K562 (cell line): ENCODE results near the gene SGSM2. TPM values are rescaled to one million over a fixed set of nuclear protein-coding genes. Genes with fewer than 3 reads are reported as not detected.

Experiments used
- ATAC-seq: fragments of 200-7000 bp; cut with Tn5 transposase; 3 replicates; pipeline ENCODE4 v1.9.1; 2020; ENCODE audit warnings: moderate library complexity
- BruUV-seq: library from RNA; stranded (reverse); fragments of 400-500 nt; replicated peaks from 2 replicates; lab custom pipeline; 2021; lab: Mats Ljungman, UMichigan
- CTCF ChIA-PET: fragments of 300-600 bp; formaldehyde crosslinking; extraction: SDS; loops from one replicate; lab custom pipeline; 2021; ENCODE audit warnings: low intra/inter-chr PET ratio; lab: Yijun Ruan, JAX
- POLR2A ChIA-PET: fragments of 300-600, 350-650 bp; sonication (Branson Sonifier 250); formaldehyde crosslinking; extraction: SDS; loops from one replicate; lab custom pipeline; 2021; ENCODE audit warnings: antibody characterized with exemption, inconsistent platforms; lab: Yijun Ruan, JAX
- DNase-seq, 4 experiments: peaks; one replicate each; pipeline versions ENCODE4 v3.0.0 to v3.0.0-alpha.2; 2011 to 2018; ENCODE audit warnings: low spot score in 3 of 4, mixed read lengths in 3 of 4; ENCODE audit errors: extremely low read depth in 1 of 4
- FAIRE-seq: peaks from 2 replicates; lab custom pipeline; 2011; peaks lifted over from hg19 to GRCh38; lab: Jason Lieb, UNC
- H2AFZ ChIP-seq: 2 replicates; pipeline ENCODE4 v1.6.0; 2011; ENCODE audit warnings: low read depth, low read length, control low read depth, inconsistent platforms
- H3K27ac ChIP-seq: fragments of 200-600 bp; 3 replicates; pipeline ENCODE4 v1.8.0; 2011; ENCODE audit warnings: low read depth, mild to moderate bottlenecking, control low read depth, inconsistent platforms, low read length, moderate library complexity, mixed read lengths; ENCODE audit errors: extremely low read depth
- H3K27me3 ChIP-seq, 2 experiments: fragments of 300-600 bp in 1 of 2; 2 replicates in 1 of 2; 3 replicates in 1 of 2; pipeline versions ENCODE4 v1.6.0 to v1.8.0; 2011; ENCODE audit warnings: inconsistent platforms in 2 of 2, low read length in 2 of 2, mild to moderate bottlenecking in 1 of 2, mixed read lengths in 1 of 2, moderate library complexity in 1 of 2; ENCODE audit not compliant: control insufficient read depth in 2 of 2, insufficient read depth in 2 of 2
- H3K36me3 ChIP-seq: fragments of 300-600 bp; 3 replicates; pipeline ENCODE4 v1.8.0; 2011; ENCODE audit warnings: mild to moderate bottlenecking, low read length, inconsistent platforms; ENCODE audit not compliant: control insufficient read depth, insufficient read depth
- H3K4me1 ChIP-seq, 2 experiments: fragments of 200-600 bp in 1 of 2; replicated peaks in 1 of 2; 2 replicates in 1 of 2; 3 replicates in 1 of 2; pipeline versions ENCODE4 v1.5.1 to v1.8.0; 2011; ENCODE audit warnings: inconsistent platforms in 2 of 2, low read length in 2 of 2, mild to moderate bottlenecking in 1 of 2, mixed read lengths in 1 of 2, moderate library complexity in 1 of 2; ENCODE audit not compliant: control insufficient read depth in 2 of 2, insufficient read depth in 2 of 2
- H3K4me2 ChIP-seq: 2 replicates; pipeline ENCODE4 v1.6.1; 2011; ENCODE audit warnings: low read length, control low read depth, inconsistent platforms, mixed read lengths; ENCODE audit not compliant: insufficient read depth
- H3K4me3 ChIP-seq: fragments of 200-600 bp; sonication (generic), shearing (Covaris generic); 2 replicates; pipeline ENCODE4 v1.5.1; 2016; ENCODE audit warnings: control low read depth, inconsistent platforms
- H3K79me2 ChIP-seq: fragments of 200-600 bp; 3 replicates; pipeline ENCODE4 v1.8.0; 2011; ENCODE audit warnings: low read length, inconsistent platforms; ENCODE audit not compliant: control insufficient read depth, insufficient read depth
- H3K9ac ChIP-seq, 2 experiments: 2 replicates each; pipeline versions ENCODE4 v1.6.0 to v1.6.1; 2011; ENCODE audit warnings: low read depth in 2 of 2, low read length in 2 of 2, control low read depth in 1 of 2, inconsistent platforms in 1 of 2, mild to moderate bottlenecking in 1 of 2, mixed read lengths in 1 of 2; ENCODE audit not compliant: insufficient read depth in 1 of 2
- H3K9me1 ChIP-seq: one replicate; pipeline ENCODE4 v1.6.0; 2011; ENCODE audit warnings: inconsistent platforms, mild to moderate bottlenecking, low read length, moderate library complexity; ENCODE audit not compliant: control insufficient read depth, insufficient read depth
- H3K9me3 ChIP-seq: replicated peaks from 2 replicates; pipeline ENCODE4 v1.5.1; 2011; ENCODE audit warnings: low read depth, low read length, inconsistent platforms; ENCODE audit not compliant: control insufficient read depth, insufficient read depth
- H4K20me1 ChIP-seq: replicated peaks from 2 replicates; pipeline ENCODE4 v1.6.1; 2011; ENCODE audit warnings: low read length, inconsistent platforms, mixed read lengths; ENCODE audit not compliant: control insufficient read depth, insufficient read depth
- BRCA1 ChIP-seq, 2 experiments: fragments of 450-650 bp in 1 of 2; sonication (generic) in 1 of 2; formaldehyde crosslinking in 1 of 2; IDR thresholded peaks; 2 replicates each; pipeline versions ENCODE4 v1.5.0 to v1.6.1; 2017 to 2020; ENCODE audit warnings: mild to moderate bottlenecking in 1 of 2, missing genetic modification reagents in 1 of 2
- DPF2 ChIP-seq: fragments of 450-650 bp; IDR thresholded peaks from 2 replicates; pipeline ENCODE4 v1.6.1; 2016
- NR2C1 ChIP-seq, 2 experiments: fragments of 450-650 bp; IDR thresholded peaks; 2 replicates each; pipeline ENCODE4 v1.6.1; 2017; ENCODE audit warnings: mild to moderate bottlenecking in 2 of 2, antibody characterized with exemption in 1 of 2, inconsistent platforms in 1 of 2, missing compliant biosample characterization in 1 of 2, missing genetic modification characterization in 1 of 2
- PML ChIP-seq: IDR thresholded peaks from 2 replicates; pipeline ENCODE4 v1.6.1; 2012; ENCODE audit warnings: low read length, inconsistent platforms
- RBM25 ChIP-seq: fragments of 200-400 bp; formaldehyde crosslinking; IDR thresholded peaks from 2 replicates; pipeline ENCODE4 v1.6.1; 2018; ENCODE audit warnings: low read length, low read depth, moderate library complexity; ENCODE audit not compliant: severe bottlenecking
- RCOR1 ChIP-seq, 2 experiments: IDR thresholded peaks; 2 replicates each; pipeline ENCODE4 v1.6.1; 2012; ENCODE audit warnings: low read depth in 2 of 2, low read length in 2 of 2, borderline replicate concordance in 1 of 2, improper control_type of control experiment in 1 of 2
- SAFB2 ChIP-seq: fragments of 200-400 bp; formaldehyde crosslinking; IDR thresholded peaks from 2 replicates; pipeline ENCODE4 v1.6.1; 2018; ENCODE audit warnings: borderline replicate concordance, low read length, low read depth, moderate library complexity; ENCODE audit not compliant: severe bottlenecking
- ZFPM2 ChIP-seq: fragments of 250-450 bp; sonication (Bioruptor Pico); IDR thresholded peaks from 2 replicates; pipeline ENCODE4 v1.5.1; 2022; ENCODE audit warnings: mild to moderate bottlenecking
- ZNF124 ChIP-seq: sonication (generic); formaldehyde crosslinking; IDR thresholded peaks from 2 replicates; pipeline ENCODE4 v1.8.1; 2022; ENCODE audit warnings: missing genetic modification reagents
- WGBS: fragments of 100-300 bp; shearing (Covaris generic); methylation state at CpG from one replicate; pipeline ENCODE4 v1.1.6; 2016; ENCODE audit warnings: low coverage, mixed read lengths; ENCODE audit not compliant: insufficient coverage; ENCODE audit errors: missing lambda C conversion rate; 5-methylcytosine and 5-hydroxymethylcytosine counted together
- in situ Hi-C: fragments of 300-500 bp; cut with MboI; formaldehyde crosslinking; loops from 4 replicates; pipeline ENCODE4 v1.15.0; 2018; ENCODE audit warnings: inconsistent platforms, mixed read lengths
- intact Hi-C: fragments of 100-400 bp; cut with micrococcal nuclease; formaldehyde crosslinking; loops from 2 replicates; pipeline ENCODE4 v1.14.2; 2022
- polyA plus RNA-seq, 8 experiments: library from polyadenylated mRNA; depleted of rRNA in 4 of 8; stranded (reverse) in 5 of 8; unstranded in 3 of 8; fragments of >200 nt; fragmentation: Nextera tagmentation in 2 of 8; fragmentation: Illumina TruSeq in 1 of 8; extraction: Ambion mirVana in 2 of 8; extraction: Trizol in 1 of 8; gene quantifications; 2 replicates each; pipeline versions ENCODE4 v1.2.1 to v1.2.3, GENCODE V29; 2011 to 2014; ENCODE audit warnings: inconsistent platforms in 1 of 8, missing spikeins in 1 of 8
- total RNA-seq, 7 experiments: library from RNA; depleted of rRNA in 6 of 7; stranded (reverse); fragments of >200 nt in 6 of 7; fragmentation: Illumina TruSeq in 2 of 7; extraction: Trizol in 2 of 7; gene quantifications; 2 replicates each; pipeline versions ENCODE4 v1.2.1 to v1.2.3, GENCODE V29; 2011 to 2021; ENCODE audit warnings: low replicate concordance in 1 of 7
- TF ChIP-seq, protein P1 (sequence below): fragments of 450-650 bp; formaldehyde crosslinking; IDR thresholded peaks from 2 replicates; pipeline ENCODE4 v1.4.0; 2020; ENCODE audit warnings: mild to moderate bottlenecking, mixed read lengths
- TF ChIP-seq, protein P2 (sequence below): sonication (generic); formaldehyde crosslinking; IDR thresholded peaks from 2 replicates; pipeline ENCODE4 v1.8.0; 2022; ENCODE audit warnings: mild to moderate bottlenecking, low read depth, missing genetic modification reagents
- TF ChIP-seq, protein P3 (sequence below): sonication (generic); formaldehyde crosslinking; IDR thresholded peaks from 2 replicates; pipeline ENCODE4 v1.8.0; 2022; ENCODE audit warnings: missing genetic modification reagents, mild to moderate bottlenecking, borderline replicate concordance
- TF ChIP-seq, protein P4 (sequence below): fragments of 250-450 bp; sonication (Bioruptor Pico); IDR thresholded peaks from 2 replicates; pipeline ENCODE4 v1.9.0; 2021; ENCODE audit warnings: mild to moderate bottlenecking
- TF ChIP-seq, protein P5 (sequence below): fragments of 450-650 bp; IDR thresholded peaks from 2 replicates; pipeline ENCODE4 v1.6.1; 2014; ENCODE audit warnings: low read depth, mild to moderate bottlenecking, moderate library complexity, borderline replicate concordance

The SGSM2 gene
- total and polyA plus RNA-seq, 9 of the 15 experiments (the other 6 are each of a cell fraction or from before 2014, with no cell fraction given): 0.20 to 26.3 (median 14.8) TPM

DNA sequence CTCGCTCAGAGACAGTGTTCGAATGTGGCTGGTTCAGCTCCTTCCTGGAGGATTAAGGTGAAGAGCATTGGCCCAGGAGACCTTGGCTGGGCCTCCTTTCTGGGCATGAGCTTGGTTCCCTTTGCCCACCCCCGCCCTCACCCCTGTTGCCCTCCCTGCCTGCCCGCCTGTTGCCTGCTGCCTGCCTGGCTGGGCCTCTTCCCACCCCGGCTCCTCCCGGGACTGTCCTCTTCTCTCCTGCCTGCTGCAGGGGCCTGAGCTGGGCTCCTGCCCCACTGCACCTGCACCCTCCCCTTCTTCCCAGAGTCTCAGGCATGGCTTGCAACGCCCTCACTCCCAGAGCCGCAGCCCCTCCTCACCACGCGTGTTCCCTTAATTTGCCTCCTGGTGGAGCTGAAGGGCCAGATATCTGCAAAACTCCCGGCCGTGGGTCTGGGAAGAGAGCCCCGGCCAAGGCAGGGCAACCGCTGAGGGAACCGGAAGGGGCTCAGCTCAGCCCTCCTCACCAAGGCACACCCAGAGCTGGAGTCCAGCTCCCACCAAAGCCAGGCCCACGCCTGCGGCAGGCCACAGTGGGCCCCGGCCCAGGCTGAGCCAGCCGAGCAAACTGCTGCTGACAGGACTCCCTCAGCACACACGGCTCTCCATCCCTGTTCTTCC, 32.4 kb downstream of the SGSM2 start (continued):
- TF ChIP-seq, protein P1, sequence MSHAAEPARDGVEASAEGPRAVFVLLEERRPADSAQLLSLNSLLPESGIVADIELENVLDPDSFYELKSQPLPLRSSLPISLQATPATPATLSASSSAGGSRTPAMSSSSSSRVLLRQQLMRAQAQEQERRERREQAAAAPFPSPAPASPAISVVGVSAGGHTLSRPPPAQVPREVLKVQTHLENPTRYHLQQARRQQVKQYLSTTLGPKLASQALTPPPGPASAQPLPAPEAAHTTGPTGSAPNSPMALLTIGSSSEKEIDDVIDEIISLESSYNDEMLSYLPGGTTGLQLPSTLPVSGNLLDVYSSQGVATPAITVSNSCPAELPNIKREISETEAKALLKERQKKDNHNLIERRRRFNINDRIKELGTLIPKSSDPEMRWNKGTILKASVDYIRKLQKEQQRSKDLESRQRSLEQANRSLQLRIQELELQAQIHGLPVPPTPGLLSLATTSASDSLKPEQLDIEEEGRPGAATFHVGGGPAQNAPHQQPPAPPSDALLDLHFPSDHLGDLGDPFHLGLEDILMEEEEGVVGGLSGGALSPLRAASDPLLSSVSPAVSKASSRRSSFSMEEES (CRISPR knock-in tag): no peak
- TF ChIP-seq PML: no peak

DNA sequence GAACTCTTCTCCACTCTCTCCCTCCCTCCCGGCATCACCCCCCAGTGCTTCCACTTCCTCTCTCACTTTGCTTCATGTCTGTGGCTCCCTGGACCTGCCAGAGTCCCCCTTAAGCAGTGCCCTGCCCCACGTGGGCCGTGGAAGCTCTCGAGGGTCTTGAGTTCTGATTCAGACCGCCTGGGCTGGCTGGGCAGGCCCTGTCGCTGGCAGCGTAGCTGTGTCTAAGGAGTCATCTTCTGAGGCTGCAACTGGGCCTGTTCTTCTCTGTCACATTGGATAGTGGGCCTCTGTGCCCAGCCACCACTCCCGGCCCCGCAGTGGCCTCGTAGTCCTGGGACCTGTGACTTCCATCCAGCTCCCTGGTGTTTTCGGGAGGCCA, 32.9 kb downstream of the SGSM2 start:
- H2AFZ ChIP-seq: no peak overlapping the region
- CTCF ChIA-PET: interaction anchor here (1.3 kb wide), 1 partner anchor 46 kb away, joined by 7 read pairs; no protein-coding TSS in a partner anchor
- TF ChIP-seq RBM25 (no peak), NR2C1 (IDR thresholded peaks at IDR 0.05) (no peak), NR2C1 (tag; IDR thresholded peaks at IDR 0.05) (no peak), ZFPM2 (CRISPR knock-in tag) (no peak), ZNF124 (CRISPR knock-in tag) (no peak), DPF2 (no peak), BRCA1 (IDR thresholded peaks at IDR 0.05) (no peak), BRCA1 (CRISPR knock-in tag; IDR thresholded peaks at IDR 0.05) (no peak), RCOR1 (IDR thresholded peaks at IDR 0.05; ENCODE audit: borderline replicate concordance in 1 of 2, low read depth in 2 of 2, low read length in 2 of 2) (no peak), SAFB2 (no peak)
- TF ChIP-seq, protein P2, sequence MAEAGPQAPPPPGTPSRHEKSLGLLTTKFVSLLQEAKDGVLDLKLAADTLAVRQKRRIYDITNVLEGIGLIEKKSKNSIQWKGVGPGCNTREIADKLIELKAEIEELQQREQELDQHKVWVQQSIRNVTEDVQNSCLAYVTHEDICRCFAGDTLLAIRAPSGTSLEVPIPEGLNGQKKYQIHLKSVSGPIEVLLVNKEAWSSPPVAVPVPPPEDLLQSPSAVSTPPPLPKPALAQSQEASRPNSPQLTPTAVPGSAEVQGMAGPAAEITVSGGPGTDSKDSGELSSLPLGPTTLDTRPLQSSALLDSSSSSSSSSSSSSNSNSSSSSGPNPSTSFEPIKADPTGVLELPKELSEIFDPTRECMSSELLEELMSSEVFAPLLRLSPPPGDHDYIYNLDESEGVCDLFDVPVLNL (CRISPR knock-in tag): no peak
- TF ChIP-seq, protein P3, sequence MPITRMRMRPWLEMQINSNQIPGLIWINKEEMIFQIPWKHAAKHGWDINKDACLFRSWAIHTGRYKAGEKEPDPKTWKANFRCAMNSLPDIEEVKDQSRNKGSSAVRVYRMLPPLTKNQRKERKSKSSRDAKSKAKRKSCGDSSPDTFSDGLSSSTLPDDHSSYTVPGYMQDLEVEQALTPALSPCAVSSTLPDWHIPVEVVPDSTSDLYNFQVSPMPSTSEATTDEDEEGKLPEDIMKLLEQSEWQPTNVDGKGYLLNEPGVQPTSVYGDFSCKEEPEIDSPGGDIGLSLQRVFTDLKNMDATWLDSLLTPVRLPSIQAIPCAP (CRISPR knock-in tag): no peak
- TF ChIP-seq, protein P4, sequence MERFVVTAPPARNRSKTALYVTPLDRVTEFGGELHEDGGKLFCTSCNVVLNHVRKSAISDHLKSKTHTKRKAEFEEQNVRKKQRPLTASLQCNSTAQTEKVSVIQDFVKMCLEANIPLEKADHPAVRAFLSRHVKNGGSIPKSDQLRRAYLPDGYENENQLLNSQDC (CRISPR knock-in tag): no peak
- TF ChIP-seq, protein P5, sequence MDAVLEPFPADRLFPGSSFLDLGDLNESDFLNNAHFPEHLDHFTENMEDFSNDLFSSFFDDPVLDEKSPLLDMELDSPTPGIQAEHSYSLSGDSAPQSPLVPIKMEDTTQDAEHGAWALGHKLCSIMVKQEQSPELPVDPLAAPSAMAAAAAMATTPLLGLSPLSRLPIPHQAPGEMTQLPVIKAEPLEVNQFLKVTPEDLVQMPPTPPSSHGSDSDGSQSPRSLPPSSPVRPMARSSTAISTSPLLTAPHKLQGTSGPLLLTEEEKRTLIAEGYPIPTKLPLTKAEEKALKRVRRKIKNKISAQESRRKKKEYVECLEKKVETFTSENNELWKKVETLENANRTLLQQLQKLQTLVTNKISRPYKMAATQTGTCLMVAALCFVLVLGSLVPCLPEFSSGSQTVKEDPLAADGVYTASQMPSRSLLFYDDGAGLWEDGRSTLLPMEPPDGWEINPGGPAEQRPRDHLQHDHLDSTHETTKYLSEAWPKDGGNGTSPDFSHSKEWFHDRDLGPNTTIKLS: no peak

More for the DNA sequence above, 32.9 kb downstream of the SGSM2 start:
- no peaks in the 10 kb centered on the region for H4K20me1 ChIP-seq
- H3K9me1 ChIP-seq: no peaks in the 10 kb centered on the region
- 82% methylated on average over 10 of the region's 11 CpGs for WGBS
- BruUV-seq: no TSS peak
- H3K4me2 ChIP-seq: no peak overlapping the region
- POLR2A ChIA-PET: interaction anchor here (0.6 to 2.2 kb wide), 3 partner anchors 12 to 379 kb away, joined by 3 to 8 read pairs (median 4); partner anchors contain the start of gene CCDC92B
- no peaks in the 10 kb centered on the region for H3K36me3 ChIP-seq
- FAIRE-seq: no peak
- no peaks in the 10 kb centered on the region for H3K79me2 ChIP-seq
- in situ Hi-C loops: no loop called here
- H3K9ac ChIP-seq: peak overlapping the region in 1 of 2 experiments; percentile 68; a peak in 2 of 4 replicates
- no peak for ATAC-seq
- H3K27me3 ChIP-seq: no peaks in the 10 kb centered on the region
- DNase-seq: no peak
- no peak overlapping the region for H3K4me3 ChIP-seq
- H3K27ac ChIP-seq: no peak overlapping the region
- intact Hi-C loops: no loop called here
- peaks cover 0 to 7% of the 10 kb centered on the region in 2 experiments; a peak in 2 of 5 replicates for H3K4me1 ChIP-seq
- no peaks in the 10 kb centered on the region for H3K9me3 ChIP-seq
